Stimulated activated CD8-positive, alpha-beta memory T cell treated with anti-CD3 and anti-CD28 coated beads, Interleukin-12 subunit alpha, Interleukin-12 subunit beta, amount 100 ng/mL, for 24 hours (primary cell): ENCODE data around the gene TRAPPC2L.

Source experiments
- DNase-seq: peaks from one replicate; pipeline ENCODE4 v3.0.0-alpha.2; 2020; ENCODE audit errors: extremely low read depth

Gene TRAPPC2L, protein sequence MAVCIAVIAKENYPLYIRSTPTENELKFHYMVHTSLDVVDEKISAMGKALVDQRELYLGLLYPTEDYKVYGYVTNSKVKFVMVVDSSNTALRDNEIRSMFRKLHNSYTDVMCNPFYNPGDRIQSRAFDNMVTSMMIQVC

DNA sequence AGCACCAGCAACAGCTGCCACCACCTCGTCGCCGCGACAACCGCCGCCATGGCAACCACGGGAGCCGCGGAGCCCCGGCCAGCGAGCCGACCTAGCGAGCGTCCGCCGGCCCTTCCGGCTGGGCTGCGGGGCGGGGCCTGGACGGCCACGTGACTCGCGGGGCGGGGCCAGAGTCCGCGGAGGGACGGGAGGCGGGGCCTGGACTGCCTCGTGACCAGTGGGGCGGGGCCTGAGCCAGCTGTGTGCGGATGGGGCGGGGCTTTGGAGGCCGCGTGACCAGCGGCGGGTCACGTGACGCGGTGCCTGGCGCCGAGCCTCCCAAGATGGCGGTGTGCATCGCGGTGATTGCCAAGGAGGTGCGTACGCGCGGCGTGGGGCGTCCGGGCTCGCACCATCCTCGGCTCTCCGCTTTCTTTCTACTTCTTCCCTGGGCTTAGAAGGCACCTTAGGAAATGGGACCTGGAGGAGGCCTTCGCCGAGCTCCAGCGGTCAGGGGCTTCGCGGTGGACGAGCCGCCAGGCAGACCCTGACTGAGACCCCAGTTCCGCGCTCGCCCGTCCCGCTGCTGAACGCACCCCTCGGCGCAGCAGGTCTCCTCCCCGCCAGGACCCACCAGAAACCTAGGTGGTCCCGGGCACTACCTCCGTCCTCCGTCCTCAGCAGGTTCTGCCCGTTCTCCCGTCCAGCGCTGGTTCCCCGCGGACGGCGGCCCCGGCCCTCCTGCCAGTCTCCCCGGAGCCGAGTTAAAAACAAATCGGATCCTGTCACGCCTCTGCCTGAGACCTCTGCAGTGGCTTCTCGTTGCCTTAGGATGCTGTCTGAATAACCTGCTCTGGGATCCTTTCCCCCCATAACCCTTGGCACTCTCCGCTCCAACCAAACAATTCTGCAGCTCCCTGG lies at the start of gene TRAPPC2L, which contains the start of gene GALNS:
Gene TRAPPC2L, plus strand, starts transcription at position 300 of the 900 bp plus-strand sequence. Its CDS starts 24 bp downstream, at position 324.
Gene GALNS, minus strand, starts transcription at position 120 of the 900 bp plus-strand sequence. Its CDS starts 70 bp downstream, at position 50.
- DNase-seq: peak; percentile 98

DNA sequence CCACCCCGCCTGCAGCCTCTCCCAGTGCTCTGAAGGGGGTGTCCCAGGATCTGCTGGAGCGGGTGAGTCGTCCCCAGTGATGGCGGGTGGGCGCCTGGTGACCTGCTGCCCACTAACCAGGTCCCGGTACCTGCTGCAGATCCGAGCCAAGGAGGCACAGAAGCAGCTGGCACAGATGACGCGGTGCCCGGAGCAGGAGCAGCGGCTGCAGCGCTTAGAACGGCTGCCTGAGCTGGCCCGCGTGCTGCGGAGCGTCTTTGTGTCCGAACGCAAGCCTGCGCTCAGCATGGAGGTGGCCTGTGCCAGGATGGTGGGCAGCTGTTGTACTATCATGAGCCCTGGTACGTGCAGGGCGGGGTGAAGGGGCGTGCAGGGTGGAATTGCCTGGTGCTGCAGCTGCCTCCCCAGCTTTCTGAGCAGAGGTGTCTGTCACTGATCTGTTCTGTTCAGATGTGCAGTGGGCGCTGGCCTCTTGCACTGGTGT lies 49.7 kb upstream of the TRAPPC2L start:
- DNase-seq: no peak

DNA sequence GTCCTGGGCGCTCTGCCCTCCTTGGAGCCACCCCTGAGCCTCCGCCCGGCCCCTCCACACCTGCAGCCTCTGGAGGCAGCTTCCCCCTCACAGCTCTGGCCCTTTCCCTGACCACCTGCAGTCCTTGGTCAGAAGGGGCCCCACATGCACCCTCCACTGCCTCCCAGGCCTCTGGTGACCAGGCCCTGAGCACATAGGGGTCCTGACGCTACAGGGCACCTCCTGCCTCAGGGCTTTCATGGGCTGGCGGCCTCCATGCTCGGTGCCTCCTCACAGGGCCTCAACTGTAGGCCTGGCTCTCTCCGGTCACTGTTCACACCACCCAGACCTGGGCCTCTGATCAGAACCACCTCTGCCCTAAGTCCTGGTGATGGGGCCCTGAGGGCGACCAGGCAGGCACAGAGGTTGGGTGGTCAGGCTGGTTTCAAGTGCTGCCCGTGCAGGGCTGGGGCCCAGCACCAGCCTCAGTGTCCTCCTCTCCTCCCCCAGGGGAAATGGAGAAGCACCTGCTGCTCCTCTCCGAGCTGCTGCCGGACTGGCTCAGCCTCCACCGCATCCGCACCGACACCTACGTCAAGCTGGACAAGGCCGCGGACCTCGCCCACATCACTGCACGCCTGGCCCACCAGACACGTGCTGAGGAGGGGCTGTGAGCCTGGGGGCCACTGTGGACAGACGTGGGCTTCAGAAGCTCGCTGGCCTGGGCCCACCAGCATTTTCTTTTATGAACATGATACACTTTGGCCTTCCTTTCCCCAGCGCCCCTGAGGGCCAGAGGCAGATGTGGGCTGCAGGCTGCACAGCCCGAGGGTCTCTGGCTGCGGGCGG lies 49.1 kb upstream of the TRAPPC2L start:
- no peak for DNase-seq

DNA sequence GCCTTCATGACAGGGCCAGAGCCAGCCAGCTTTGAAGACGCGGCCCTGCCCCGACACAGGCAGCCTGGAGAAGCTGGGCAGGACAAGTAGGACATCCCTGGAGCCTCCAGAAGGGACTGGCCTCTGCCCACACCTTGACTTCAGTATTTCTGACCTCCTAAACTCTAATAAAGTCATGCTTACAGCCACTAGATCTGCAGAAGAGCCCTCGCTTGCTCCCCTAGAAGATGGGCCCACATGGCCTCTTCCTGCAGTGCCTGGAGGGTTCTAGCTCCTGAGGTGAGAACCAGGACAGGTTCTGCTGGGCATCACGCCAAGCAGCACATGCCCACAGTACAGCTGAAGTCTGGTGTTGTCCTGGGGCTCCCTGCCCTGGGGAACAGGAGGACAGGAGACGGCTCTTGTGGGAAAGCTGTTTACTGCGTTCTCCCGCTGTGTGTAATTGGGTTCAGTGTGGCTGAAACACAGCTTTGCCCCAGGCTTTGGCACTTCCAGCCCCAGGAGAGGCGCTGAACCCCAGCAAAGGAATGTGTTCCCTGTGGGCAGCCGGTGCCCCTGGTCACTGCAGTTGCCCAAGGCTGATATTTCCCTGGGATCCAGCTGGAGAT lies 47.8 kb upstream of the TRAPPC2L start:
- DNase-seq: no peak

DNA sequence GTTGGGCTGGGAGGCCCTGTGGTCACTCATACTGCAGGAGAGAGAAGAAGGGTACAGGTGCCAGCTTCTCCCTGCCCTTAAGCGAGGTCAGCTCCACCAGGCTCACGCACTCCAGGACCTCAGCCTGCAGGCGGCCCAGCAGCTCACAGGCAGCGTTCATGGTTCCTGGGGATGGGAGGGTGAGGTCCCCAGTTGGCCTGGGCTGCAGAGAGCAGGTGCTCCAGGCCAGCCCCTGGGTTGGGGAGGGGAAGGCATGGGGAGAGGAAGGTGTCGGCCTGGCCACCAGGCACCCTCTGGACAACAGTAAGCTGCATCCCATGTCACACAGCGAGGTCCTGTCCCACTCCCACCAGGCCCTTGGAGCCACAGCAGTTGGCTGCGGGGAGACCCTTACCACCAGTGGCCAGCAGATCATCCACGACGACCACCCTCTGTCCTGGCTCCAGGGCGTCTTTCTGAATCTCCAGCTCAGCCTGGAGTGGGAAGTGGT lies 47.2 kb upstream of the TRAPPC2L start:
- DNase-seq: no peak

DNA sequence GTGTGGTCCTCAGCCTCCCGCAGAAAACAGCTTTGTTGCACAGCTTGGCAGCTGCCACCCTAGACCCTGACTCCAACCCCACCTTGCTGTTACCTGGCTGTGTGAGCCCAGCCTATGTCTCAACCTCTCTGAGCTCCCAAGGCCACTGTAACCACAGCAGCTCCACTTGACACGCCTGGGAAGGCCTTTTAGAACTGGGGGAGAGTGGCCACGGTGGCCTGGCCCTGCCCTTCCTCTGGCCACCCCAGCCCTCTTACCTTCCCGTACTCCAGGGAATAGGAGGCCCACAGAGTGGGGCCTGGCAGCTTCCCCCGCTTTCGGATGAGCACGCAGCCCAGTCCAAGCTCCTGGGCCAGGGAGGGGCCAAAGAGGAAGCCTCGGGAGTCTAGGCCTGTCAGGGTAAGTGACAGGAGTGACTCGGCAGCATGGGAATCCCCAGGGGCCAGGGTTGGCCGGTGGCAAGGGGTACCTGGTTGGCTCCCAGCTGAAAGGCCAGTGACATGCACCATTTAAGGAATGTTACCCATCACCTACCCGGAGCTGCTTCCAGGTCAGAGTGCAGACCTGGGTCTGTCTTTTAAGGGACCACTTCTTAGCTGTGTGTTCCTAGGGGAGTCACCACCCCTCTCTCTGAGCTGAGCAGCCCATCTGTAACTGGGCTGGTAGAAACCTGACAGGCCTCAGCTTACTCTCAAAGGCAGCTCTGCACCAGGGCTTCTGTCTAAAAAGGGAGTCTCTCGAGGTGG lies 46.6 kb upstream of the TRAPPC2L start:
- no peak for DNase-seq

DNA sequence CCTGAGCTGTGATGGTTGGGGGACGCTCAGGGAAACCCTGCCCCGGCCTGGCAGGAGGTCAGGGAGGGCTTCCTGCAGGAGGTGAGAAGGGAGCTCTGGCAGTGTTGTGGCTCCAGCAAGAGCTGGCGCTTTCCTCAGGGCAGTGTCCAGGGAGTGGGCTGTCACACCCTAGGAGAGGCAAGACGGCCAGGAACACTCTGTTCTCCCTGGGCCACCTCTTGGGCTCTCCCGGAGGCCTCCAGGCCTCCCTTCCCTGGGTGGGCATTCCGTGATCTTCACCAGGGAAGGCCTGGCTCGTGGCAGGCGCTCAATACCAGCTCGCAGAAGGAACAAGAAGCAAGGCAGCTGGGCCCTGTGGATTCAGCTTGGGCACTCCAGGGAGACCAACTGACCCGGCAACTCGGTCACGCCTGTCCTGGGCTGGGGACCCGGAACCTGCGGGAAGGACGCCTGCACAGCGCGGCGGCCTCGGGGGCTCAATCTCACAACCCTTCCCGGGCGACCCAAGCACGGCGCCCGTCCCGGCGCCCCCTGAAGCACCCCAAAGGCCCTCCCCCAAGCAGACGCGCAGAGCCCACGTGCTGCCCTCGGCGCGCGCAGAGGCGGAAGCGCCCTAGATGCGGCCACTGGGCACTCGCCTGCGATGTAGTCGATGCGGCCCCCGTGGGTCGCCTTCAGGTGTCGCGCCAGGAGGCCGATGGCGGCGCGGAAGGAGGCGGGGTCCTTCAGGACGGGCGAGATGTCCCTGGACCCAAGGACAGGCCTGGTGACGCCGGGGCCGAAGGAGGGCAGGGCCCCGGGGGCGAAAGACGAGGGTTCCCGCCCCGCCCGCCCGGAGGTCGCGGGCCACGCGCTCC lies 45.8 kb upstream of the TRAPPC2L start:
- no peak for DNase-seq

DNA sequence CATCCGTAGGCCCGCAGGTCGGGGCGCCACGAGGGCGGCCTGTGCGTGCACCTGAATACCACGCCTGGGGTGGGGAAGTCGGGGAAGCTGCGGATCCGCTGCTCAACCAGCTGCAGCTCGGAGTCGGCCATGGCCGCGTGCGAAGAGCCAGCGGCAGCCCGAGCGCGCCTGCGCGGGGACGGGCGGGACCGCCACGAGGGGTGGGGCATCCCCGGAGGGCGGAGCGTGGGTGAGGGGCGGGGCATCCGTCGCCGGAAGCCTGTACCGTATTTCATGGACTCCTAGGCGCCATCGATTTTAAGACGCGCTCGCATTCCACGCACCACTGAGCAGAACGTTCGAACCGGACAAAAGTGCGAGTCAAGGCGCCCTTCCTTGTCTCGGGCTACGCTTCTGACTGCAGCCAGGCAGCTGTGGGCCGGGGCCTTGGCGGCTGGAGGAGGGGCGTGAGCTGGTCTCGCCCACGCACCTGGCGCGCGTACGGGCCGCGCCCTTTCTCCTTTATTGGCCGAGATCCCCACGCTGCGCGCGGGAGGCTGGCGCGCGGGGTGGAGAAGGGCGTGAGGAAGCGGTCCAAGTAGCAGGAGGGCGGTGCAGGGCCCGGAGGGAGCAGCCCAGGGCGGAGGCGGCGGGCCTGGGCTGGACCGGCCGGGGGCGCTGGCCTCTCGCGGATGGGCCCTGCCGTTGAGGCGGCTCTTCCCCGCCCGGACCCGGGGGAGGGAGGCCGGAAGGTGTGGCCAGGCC lies 45.0 kb upstream of the TRAPPC2L start, which contains the start of gene APRT:
Gene APRT, minus strand, starts transcription at position 160 of the 744 bp plus-strand sequence. Its CDS starts 29 bp downstream, at position 131.
- peak; percentile 87 for DNase-seq

DNA sequence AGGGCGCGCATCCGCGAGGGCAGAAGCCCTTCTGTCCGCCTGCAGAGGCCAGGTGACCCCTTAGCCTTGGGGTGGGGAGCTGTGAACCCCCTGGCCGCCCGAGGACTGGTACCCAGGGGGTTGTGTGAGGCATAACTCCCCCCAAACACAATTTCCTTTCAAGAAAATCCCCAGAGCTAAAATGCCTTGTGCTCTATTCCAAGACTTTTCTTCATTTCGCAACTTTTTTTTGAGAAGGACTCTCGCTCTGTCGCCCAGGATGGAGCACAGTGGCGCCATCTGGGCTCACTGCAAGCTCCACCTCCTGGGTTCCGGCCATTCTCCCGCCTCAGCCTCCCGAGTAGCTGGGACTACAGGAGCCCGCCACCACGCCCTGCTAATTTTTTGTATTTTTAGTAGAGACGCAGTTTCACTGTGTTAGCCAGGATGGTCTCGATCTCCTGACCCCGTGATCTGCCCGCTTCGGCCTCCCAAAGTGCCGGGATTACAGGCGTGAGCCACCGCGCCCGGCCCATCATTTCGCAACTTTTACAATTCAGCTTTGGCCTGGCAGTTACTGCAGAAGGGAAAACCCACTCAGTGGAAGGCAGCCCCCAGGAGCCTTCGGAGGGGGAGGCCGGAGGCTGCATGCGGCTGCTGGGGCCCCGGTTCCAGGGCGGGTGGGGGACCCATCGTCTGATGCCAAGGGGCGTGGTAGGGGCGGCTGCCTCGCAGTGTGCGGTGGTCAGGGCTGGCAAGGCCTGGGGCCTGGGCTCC lies 44.2 kb upstream of the TRAPPC2L start:
- no peak for DNase-seq

DNA sequence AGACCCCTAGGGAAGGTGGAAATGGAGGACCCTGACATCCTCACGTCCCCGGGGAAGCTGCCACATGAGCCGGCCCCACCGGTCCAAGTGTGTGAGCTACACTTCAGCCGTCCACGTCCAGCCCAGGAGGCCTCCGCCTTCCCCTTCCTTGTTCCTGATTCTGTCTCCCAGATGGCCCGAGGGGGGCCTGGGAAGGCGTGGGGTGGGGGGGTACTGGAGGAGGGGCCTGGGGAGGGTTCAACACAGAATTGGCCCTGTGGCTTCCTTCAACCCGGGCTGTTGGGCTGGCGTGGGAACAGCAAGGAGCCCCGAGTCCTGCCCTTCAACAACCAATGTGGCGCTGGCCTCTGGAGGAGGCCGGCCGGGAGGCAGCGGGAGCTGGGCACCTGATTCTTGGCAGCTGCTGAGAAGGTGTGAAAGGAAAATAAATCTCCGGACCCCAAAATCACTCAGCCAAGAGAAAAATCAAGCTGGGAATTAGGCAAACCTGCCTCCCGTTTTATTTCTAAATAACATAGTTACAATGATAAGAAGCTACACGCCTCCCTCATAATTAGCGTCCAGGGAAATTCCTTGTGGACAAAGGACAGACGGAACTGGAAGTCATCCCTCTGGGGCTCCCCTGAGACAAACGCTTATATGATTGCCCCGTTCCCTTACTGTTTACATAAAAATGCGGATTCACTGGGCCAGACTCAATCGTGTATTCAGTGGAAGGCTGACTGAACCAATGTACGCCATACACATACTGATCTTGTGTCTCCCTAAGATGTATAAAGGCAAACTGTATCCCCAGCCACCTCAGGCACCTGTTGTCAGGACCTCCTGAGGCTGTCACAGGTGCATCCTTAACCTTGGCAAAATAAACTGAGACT lies 43.4 kb upstream of the TRAPPC2L start:
- no peak for DNase-seq

DNA sequence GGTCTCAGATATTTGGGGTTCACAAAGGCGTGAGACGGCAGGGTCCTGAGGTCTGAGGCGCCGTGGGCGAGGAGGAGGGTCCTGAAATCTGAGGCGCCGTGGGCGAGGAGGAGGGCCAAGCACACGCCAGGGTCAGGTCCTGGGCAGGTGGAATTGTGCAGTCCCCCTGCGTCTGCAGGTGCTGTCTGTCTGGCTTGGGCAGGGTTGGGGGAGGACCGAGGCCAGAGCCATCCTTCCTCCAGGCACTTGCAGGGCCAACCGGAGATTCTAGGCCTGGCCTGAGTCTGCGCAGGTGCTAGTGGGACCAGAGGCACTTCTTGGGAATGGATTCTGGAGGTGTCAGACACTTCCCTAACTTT lies 42.8 kb upstream of the TRAPPC2L start:
- no peak for DNase-seq

DNA sequence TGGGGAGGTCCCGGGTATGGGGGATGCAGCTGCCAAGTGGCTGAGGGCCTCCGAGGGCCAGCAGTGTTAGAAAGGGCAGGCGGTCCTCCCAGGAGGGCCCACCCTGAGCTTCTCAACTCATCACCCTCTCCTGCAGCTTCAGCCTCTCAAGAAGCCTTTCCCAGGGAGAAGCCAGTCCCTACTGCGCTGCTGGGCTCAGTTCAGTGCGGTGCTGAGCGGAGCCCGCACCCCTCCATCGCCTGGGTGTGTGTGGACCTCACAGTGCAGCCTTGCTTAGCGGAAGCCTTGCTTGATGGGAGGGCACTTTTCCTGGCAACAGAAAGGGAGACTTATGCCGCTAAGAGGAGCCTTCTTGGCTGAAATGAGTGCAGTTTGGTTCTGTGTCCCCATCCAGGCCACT lies 41.7 kb upstream of the TRAPPC2L start:
- no peak for DNase-seq

DNA sequence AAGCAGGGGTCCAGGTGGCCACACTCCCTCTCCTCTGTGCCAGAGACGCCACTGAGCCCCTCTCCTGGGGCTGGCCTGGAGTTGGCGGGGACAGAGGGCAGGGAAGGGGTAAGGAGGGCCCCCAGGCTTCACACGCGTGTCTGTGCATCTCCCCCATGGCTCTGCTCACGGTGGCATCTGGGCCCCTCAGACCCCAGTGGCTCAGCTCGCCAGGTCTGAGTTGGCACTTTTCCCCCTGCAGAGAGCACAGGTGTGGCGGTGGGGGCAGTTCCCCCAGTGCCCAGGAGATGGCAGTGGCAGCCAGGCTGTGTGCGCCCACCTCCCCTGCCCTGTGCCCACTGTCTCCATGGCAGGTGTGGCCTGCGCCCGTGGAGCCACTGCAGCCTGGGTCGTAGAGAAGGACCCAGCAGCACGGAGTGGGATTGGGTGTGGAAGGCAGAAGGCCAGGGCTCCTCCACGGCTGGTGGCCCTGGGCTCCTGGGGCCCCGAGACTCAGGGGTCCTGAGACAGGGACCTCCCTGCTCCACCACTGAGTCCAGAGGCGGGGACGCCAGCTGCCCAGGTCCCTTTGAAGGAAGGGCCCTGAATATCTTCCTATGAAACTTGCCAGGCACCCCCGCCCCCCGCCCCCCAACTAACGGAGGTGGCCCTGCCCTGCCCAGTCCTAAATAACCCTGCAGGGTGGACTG lies 40.9 kb upstream of the TRAPPC2L start:
- no peak for DNase-seq

DNA sequence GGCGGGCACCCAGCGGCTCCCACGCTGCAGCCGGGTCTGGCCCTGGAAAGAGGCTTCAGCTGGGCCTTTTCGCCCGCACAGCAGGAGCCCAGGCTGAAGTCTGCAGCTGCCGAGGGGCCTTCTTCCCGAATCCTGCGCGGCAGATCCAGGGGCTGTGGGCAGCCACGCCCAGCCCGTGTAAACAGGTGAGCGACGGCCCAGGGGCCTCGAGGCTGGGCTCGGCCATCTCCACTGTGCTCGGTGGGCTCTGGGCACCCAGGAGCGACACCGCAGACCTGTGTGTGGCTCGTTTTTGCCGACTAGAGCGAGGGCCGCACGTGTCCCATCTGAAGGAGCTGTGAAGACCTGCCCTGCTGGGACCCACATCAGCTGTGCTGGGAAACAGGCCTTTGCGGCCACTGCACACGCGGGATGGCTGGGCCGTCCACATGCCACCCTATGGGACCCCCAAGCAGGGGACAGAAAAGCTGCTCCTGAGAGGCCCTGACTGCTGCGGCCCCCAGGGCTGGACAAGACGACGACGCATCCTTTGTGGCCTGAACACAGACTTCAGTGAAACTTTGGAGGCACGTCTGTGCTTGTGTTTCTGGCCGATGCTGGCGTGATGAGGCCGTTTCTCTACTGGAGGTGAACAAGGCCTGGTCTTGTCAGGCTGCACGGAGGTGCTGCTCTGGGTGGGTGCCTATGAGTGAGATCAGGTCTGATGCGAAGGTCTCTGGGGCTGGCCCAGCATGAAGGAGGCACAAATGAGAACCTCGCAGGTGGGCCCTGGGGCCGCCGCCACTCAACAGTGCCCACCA lies 40.0 kb upstream of the TRAPPC2L start:
- no peak for DNase-seq

DNA sequence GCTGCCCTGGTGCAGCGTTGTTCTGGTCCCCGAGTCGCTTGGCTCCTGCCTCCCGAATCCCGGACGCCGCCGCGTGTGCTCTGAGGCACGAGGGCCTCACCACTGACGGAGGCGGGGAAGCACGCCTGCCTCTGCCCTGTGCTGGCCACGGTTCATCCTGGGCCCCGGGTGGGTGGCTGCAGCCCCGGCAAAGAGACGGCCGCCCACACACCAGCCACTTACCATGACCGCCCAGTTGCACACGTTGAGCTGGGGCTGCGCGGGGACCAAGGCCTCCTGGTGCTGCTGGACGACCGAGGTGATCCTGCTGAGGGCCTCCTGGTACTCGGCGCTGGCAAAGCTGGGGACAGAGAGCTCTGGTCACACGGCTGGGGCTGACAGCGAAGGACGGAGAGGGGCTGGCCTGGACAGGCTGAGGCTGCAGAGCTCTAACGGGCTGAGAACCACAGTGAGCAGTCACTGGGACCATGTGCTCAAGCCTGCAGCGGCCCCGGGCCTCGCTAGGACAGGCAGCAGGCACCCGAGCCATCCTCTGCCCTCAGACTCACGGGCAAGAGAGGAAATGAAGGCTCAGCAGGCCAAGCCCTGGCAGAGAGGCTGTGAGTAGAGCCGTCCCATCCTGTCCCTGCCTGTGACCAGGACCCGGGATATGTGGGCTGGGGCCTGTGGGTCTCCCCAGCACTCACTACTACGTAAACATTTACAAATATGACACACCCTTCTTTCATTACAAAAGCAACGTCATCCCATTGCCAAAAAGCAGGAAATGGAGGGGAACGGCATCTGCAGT lies 38.9 kb upstream of the TRAPPC2L start:
- no peak for DNase-seq
